GM12865 (cell line): ENCODE results near the gene FBLN5.

Experiments used
- DNase-seq: peaks from one replicate; pipeline ENCODE4 v3.0.0; 2010; ENCODE audit warnings: low read depth
- H3K4me3 ChIP-seq: 2 replicates; pipeline ENCODE4 v1.5.1; 2011; ENCODE audit warnings: mild to moderate bottlenecking, low read depth, low read length, control low read depth
- TF ChIP-seq, protein P1 (sequence below): IDR thresholded peaks from 2 replicates; pipeline ENCODE4 v1.5.1; 2011; ENCODE audit warnings: low read length, control low read depth, low read depth, inconsistent platforms; ENCODE audit not compliant: insufficient read depth; ENCODE audit errors: missing control alignments

Gene FBLN5

DNA sequence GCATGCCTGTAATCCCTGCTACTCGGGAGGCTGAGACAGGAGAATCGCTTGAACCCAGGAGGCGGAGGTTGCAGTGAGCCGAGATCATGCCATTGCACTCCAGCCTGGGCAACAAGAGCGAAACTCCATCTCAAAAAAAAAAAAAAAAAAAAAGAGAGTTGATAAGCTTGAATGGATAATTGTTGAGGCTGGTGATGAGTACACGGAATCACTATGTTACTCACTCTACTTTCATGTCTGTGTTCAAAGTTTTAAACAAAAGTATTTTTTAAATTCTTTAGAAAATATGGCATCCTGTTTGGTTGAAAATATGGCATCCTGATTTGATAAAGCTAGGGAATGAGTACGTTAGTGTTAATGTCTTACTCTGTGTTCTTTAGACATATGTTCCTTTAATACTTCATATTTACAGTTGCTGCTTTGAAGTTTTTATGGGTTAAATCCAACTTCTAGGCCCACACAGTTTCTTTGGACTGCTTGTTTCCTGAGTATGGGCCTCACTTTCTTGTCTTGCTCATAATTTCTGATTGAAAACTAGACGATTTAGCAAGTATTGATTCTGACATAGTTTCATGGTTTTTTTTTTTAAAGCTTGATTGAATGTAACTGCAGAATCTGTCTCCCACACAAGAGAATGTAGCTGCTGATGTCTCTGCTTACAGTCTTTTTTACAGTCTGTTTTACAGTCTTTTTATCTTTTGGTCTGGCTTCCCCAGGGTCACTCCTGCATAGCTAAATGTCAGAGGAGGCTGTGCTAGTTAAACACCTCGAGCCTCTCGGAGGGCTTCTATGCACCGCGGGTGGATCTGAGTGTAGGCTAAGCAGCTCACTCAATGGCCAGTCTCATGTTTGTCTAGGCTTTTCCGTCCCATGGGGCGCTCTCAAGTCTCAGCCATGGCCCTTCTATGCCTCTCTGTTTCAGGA, 14.1 kb upstream of the FBLN5 start:
- H3K4me3 ChIP-seq = no peak overlapping the region
- DNase-seq = no peak
- TF ChIP-seq, protein P1, sequence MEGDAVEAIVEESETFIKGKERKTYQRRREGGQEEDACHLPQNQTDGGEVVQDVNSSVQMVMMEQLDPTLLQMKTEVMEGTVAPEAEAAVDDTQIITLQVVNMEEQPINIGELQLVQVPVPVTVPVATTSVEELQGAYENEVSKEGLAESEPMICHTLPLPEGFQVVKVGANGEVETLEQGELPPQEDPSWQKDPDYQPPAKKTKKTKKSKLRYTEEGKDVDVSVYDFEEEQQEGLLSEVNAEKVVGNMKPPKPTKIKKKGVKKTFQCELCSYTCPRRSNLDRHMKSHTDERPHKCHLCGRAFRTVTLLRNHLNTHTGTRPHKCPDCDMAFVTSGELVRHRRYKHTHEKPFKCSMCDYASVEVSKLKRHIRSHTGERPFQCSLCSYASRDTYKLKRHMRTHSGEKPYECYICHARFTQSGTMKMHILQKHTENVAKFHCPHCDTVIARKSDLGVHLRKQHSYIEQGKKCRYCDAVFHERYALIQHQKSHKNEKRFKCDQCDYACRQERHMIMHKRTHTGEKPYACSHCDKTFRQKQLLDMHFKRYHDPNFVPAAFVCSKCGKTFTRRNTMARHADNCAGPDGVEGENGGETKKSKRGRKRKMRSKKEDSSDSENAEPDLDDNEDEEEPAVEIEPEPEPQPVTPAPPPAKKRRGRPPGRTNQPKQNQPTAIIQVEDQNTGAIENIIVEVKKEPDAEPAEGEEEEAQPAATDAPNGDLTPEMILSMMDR = no peak

DNA sequence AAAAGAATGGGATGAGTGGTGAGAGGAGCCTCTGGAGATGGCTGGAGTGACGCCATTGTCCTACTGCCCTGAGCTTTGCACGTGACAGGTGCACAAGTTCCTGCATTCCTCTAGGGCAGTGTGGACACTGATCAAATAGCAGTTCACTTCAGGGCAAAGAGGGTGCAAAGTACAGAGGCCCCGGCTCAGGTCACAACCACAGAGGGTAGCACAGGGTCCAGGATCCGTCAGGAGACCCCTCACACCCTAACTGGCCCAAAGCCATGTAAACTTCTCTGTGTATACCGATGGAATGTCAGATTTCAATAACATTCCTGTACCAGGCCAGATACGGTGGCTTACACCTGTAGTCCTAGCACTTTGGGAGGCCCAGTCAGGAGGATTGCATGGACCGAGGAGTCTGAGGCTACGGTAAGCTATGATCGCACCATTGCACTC, 10.4 kb upstream of the FBLN5 start:
- no peak overlapping the region for H3K4me3 ChIP-seq
- DNase-seq = no peak
- TF ChIP-seq, protein P1 = no peak

DNA sequence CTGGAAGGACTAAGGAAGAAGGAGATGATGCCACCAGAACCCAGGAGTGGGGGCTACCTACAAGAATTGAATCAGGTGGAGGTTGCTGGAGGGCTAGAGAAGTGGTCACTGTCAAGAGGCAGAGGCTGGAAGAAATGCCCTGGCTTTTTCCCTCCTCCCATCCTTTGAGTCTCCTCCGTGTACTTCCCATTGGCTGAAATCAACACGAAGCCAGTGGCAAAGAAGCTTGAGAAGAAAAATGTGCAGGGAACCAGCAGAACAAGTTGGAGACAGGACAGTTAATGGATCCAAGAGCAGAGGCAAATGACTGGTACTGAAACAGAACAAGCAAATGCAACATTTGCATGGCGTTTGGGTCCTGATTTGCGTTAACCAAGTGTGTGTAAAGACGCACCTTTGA, 9.1 kb upstream of the FBLN5 start:
- TF ChIP-seq, protein P1 = no peak
- no peak for DNase-seq
- H3K4me3 ChIP-seq = no peak overlapping the region

DNA sequence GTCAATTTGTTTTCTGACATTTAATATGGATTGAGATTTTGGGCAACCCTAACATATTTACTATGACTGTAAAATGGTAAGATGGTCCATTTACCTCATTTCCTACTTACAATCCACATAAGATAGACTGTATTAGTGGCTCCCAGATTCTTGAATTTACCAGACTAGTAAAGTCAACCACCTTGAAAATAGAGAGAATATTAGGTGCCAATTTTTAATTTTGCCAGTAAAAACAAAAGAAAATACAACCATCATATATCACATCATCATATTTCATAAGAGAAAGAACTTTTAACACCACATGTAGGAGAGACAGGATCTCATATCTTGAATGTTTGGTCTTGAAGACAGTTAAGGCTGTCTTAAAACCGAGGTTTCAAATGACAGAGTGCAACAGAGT, 7.7 kb upstream of the FBLN5 start:
- no peak overlapping the region for H3K4me3 ChIP-seq
- no peak for DNase-seq
- TF ChIP-seq, protein P1 = no peak

DNA sequence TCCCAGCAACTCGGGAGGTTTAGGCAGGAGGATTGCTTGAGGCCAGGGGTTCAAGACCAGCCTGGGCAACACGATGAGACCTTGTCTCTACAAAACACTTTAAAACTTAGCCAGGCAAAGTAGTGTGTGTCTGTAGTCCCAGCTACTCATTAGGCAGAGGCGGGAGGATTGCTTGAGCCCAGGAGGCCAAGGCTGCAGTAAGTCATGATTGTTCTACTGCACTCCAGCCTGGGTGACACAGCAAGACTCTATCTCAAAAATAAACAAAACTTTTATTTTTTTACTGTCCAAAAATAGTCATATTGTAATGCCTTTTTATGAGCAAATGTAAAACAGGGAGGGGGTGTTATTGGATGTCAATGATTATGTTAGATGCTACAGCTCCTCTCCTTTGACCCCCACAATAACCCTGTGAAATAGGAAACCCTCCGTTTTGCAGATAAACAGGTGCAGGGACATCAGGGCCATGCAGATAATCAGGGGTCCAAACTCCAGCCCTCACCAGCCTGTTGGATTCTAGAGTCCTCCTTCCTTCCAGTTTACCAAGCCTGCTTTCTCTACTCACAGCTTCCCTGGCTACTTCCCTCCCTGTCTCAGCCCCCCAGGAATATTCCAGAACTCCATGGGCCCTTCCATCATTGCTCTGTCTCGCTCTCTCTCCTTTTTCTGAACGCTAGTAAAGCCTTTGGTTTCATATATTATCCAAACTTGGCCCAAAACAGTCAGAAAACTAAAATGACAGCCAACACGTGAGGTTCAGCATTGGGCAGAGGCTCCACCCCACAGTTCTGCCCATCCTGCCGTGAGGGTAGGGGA, 5.9 kb upstream of the FBLN5 start:
- no peak overlapping the region for H3K4me3 ChIP-seq
- TF ChIP-seq, protein P1 = no peak
- DNase-seq = no peak

DNA sequence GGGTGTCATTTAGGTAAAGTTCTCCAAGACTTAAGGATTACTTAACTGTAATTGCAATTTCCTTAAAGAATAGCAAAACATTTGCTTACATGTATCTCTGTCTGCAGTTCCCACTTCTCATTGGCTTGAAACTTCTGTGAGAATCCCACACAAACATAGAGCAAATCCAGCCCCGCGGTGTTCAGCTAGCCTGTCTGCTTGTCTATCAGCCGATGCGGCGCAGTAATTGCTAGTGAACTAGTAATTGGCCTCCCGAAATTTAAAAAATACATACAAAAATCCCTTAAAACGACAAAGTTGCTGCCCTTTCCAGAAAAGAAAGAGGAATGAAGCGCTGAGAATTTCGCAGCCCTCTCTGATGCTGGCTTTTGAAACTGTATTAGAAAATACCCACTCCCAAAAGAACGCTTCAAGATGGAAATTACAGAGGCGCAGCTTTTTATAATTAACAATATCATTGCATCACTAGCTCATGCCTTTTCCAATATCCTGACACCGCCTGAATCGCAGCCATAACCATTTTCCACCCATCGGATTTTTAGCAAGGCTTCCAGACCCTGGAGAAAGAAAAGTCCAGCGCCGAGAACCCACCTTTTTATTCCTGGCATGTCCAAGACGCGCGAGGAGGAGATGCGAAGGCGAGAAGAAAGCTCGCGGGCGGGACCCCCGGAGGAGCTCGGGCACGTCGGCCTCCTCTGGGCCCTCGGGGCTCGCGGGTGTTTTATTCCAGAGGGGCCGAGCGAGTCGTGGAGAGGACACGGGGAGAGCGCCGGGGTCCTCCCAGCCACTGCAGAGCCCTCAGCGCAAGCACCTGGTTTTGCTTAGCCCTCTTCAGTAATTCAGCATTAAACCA, 646 bp downstream of the FBLN5 start:
- TF ChIP-seq, protein P1 = no peak
- no peak overlapping the region for H3K4me3 ChIP-seq
- DNase-seq = no peak
